ENCODE data around the gene SEMG2.

- TF ChIP-seq CTCF (IDR thresholded peaks at IDR 0.05) (no peak), POLR2A (IDR thresholded peaks at IDR 0.05) (no peak)
Measured at GRCh38 chr20:45263556-45264266, 42.5 kb downstream of the SEMG2 start.

Measured in uterus (tissue), 2 donors.